GM10847 (cell line): Measurements from ENCODE around the gene CFAP46.

Experiments
- POLR2A ChIP-seq: IDR thresholded peaks from 2 replicates; pipeline ENCODE4 v1.6.1; 2011; ENCODE audit not compliant: insufficient read length; ENCODE audit errors: extremely low read depth

The CFAP46 gene

GRCh38 chr10:132960631-132961419, 18.5 kb upstream of the CFAP46 start:
- TF ChIP-seq POLR2A = no peak

GRCh38 chr10:132960071-132960472, 17.7 kb upstream of the CFAP46 start:
- TF ChIP-seq POLR2A = no peak

GRCh38 chr10:132959559-132959961, 17.2 kb upstream of the CFAP46 start:
- no peak for TF ChIP-seq POLR2A

- no peak for TF ChIP-seq POLR2A
These were observed 16.7 kb upstream of the CFAP46 start for GRCh38 chr10:132958883-132959558.

- TF ChIP-seq POLR2A = no peak
These were observed 15.9 kb upstream of the CFAP46 start for GRCh38 chr10:132957981-132958882.

- no peak for TF ChIP-seq POLR2A
These were observed 14.8 kb upstream of the CFAP46 start for GRCh38 chr10:132957131-132957530.

- TF ChIP-seq POLR2A = no peak
These were observed 13.1 kb upstream of the CFAP46 start for GRCh38 chr10:132955479-132955878.

- no peak for TF ChIP-seq POLR2A
These were observed 11.1 kb upstream of the CFAP46 start for GRCh38 chr10:132953428-132953827.

- no peak for TF ChIP-seq POLR2A
These were observed 9.6 kb upstream of the CFAP46 start for GRCh38 chr10:132951926-132952325.

- TF ChIP-seq POLR2A = no peak
These were observed 6.0 kb upstream of the CFAP46 start for GRCh38 chr10:132948351-132948750.

GRCh38 chr10:132947843-132948242, 5.5 kb upstream of the CFAP46 start:
- TF ChIP-seq POLR2A = no peak

GRCh38 chr10:132946806-132947546, 4.6 kb upstream of the CFAP46 start:
- no peak for TF ChIP-seq POLR2A

GRCh38 chr10:132946311-132946710, 3.9 kb upstream of the CFAP46 start:
- no peak for TF ChIP-seq POLR2A

- TF ChIP-seq POLR2A = no peak
These were observed 3.5 kb upstream of the CFAP46 start for GRCh38 chr10:132945894-132946255.
